Stimulated activated CD8-positive, alpha-beta memory T cell treated with anti-CD3 and anti-CD28 coated beads, Interleukin-7, amount 100 ng/mL, for 4 hours (primary cell): ENCODE data around the gene TTC14.

Source experiments
- DNase-seq, 2 donors: peaks; one replicate each; pipeline ENCODE4 v3.0.0-alpha.2; 2020; ENCODE audit warnings: low read depth in 2 of 2

The TTC14 gene

DNA sequence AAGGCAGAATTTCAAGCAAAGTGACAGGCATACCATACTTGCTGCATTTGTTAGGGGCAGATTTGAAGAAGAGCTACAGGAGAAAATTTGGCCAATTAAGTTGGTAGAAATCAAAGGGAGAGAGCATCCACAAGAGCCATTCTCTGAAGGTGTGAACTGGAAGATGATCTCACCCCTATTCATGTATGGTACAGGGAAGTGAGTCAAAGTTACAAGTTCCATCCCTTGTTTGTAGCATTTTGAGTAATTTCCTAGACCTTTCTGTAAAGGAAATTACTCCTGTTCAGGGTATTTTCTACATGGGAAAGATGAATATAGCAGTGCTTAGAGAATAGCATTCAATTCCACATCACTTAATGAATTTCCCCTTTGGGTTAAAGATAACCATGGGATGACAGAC is 28.4 kb downstream of the TTC14 start:
- no peak for DNase-seq

DNA sequence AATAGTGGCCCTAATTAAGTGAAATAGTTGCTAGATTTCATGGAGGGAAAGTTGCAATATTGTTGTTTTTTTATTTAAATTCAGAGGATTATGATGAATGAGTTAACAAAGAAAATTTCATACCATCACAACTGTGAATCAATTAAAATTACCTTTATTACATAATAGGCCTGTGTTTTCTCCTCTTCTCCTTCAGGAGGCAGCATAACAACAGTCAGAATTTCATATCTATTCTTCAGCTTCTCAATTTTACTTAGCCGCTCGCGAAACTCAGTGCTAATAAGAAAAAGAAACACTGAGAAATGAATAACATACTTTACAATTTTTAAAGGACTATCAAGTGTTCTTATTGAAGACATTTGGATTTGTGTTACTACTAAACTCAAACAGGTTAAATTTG is 29.4 kb downstream of the TTC14 start:
- no peak for DNase-seq

DNA sequence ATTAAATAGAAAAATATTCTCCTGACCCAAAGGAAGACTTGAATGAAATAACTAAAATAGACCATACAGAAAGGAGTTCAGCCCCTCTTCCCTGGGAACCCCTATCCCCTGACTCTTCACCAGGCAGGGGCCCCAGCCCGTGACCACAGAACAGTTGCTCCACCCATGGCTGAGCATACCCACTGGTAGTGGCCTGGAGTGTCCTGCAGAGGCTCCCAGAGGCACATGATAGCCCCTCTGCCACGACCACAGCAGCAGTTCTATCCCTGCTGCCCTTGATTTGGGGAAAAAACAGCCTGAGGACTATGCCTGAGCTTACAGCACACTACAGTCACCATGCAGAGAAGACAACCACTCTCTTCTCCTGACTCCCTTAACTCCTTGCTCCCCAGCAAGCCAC is 31.8 kb downstream of the TTC14 start:
- DNase-seq = no peak

DNA sequence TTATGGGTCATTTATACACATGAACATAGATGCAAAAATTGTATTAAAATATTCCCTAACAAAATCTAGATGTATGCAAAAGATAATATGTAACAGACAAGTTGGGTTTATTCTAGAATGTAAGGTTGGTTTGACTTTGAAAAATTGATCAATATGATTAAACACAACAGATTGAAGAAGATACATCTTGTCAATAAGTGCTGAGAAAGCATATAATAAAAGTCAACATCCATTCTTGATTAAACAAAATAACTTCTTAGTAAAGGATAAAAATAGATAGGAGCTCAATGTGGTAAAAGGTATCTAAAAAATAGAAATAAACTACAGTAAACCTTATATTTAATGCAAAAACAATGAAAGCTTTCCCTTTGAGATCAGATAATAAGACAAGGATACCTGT is 39.0 kb downstream of the TTC14 start:
- DNase-seq = no peak

DNA sequence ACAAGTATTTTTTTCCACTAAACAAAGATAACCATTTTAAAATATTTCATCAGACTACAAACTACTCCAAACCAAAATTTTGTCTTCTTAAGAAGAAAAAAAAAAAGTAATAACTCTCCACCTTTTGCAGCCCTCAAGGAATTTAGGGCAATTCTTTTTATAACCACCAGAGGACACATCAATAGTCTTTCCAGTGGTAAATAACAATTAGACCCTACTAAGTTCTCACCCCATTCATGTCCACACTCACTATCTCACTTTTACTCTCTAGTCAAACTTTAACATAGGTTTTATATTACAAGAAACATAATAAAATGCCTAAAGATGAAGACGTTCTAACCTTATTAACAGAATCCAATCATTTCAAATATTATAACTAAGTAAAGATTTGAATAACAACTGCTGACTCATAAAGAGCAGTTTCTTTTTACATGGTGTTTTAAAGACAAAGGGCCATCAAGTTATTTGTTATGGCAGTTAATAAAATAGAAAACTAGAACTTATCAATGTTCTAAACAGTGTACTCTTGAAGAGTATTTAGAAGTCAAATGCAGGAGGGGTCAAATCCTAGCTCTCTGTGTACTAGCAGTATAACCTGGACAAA is 44.3 kb downstream of the TTC14 start:
- DNase-seq = no peak

DNA sequence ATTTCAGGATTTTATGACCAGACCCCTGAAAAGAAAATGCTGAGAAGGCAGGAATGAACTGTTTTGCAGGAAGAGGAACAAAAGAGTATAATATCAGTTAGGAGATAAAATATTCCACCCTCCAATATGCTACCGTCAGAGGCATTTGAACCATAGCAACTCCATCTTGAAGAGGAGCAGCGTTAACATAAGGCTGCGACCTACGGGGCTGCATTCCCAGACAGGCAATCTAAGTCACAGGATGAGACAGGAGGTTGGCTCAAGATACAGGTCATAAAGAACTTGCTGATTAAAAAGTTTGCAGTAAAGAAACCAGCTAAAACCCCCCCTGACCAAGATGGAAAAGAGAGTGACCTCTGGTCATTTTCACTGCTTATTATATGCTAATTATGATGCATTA is 54.4 kb downstream of the TTC14 start:
- no peak for DNase-seq

DNA sequence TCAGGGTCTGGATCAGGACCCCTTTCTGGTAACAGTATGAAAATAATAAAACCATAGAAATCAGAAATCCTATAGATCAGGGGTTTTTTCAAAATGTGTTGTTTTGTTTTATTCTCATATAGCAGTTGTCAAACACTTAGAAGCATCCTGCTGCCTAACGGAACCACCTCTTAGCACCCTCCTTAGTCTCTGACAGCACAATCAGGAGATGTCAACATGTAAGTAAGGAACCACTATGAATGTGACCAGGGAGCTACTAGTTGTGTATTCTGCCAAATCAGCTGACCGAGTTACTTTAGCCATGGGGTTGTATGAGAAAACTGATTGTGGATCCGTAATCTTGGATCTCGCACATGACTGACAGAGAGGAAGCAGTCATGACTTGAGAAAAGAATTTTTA is 55.1 kb downstream of the TTC14 start:
- no peak for DNase-seq
